Uterine smooth muscle cell (primary cell): ENCODE measurements around the gene PIGT. TPM values are rescaled to one million over a fixed set of nuclear protein-coding genes. Genes with fewer than 3 reads are reported as not detected.

Experiments used
- total RNA-seq: library from RNA; depleted of rRNA; stranded (reverse); fragments of >200 nt; gene quantifications from 2 replicates; pipeline ENCODE4 v1.2.3, GENCODE V29; 2014

PIGT gene
- total RNA-seq = 16.7 and 21.1 TPM in 2 replicates

GRCh38 chr20:45415822-45416637, at the start of gene PIGT:
Gene PIGT (plus strand): TSS chr20:45416141. CDS start chr20:45416157, 16 bp downstream.

GRCh38 chr20:45378191-45378590, 37.8 kb upstream of the PIGT start, which contains the start of gene TP53TG5:
Gene TP53TG5 (minus strand): TSS chr20:45378325. CDS start chr20:45378236, 89 bp downstream.

DNA sequence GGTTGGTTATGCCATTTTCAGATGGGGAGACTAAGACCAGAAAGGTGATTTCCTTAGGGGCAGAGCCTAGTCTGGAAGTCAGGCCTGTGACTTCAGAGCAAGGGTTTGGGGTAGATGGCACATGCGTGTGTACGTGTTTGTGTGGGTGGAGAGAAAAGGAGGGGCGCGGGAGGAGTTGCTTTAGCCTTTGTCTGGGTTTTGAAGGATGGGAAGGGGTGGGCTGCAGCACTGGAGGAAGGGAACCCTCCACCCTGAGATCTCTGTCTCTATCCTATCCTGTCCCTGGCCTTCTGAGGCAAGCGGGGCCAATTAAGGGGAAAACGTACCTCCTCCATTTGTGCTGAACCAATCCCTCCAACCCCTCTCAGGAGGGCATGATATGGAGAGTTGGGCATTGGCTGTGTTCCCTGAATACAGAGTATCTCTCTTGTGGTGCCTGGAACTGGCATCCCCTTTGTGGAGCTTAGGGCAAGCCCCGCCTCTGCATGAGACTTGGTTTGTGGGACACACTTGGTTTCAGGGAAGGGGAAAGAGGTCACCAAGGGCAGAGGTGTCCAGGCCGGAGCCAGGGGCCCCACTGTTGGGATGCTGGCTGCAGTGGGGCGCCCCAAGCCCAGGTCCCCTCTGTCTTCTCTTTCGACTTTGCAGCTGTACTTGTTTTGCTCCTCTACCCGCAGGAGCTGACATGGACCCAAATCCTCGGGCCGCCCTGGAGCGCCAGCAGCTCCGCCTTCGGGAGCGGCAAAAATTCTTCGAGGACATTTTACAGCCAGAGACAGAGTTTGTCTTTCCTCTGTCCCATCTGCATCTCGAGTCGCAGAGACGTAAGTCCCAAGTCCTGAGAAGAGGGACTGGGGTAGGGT, 7.9 kb upstream of the PIGT start, which contains the start of gene DBNDD2:
TSS of gene DBNDD2 (plus strand) at position 507 of the 863 bp plus-strand sequence. CDS start at position 686, 179 bp downstream.

GRCh38 chr20:45469336-45470261, 53.7 kb downstream of the PIGT start, which contains the start of gene WFDC2:
Gene WFDC2 (plus strand): TSS chr20:45469753. CDS start chr20:45469782, 29 bp downstream.

Other genes starting within 250 kb of the PIGT start
- gene PI3, start 241.2 kb upstream of the PIGT start, total RNA-seq = not detected in 2 replicates
- not detected in 2 replicates for gene SEMG1, start 209.1 kb upstream of the PIGT start, total RNA-seq
- gene SEMG2, start 194.8 kb upstream of the PIGT start, total RNA-seq = not detected in 2 replicates
- not detected in 2 replicates for gene SLPI, start 161.6 kb upstream of the PIGT start, total RNA-seq
- gene RBPJL, start 109.3 kb upstream of the PIGT start, total RNA-seq = not detected in 2 replicates
- gene MATN4, start 107.8 kb upstream of the PIGT start, total RNA-seq = 0.11 TPM in 1 of 2 replicates, not detected in the other
- gene SDC4, start 67.7 kb upstream of the PIGT start, total RNA-seq = 129 and 156 TPM in 2 replicates
- gene SYS1, start 53.0 kb upstream of the PIGT start, total RNA-seq = 18.5 and 19.4 TPM in 2 replicates
- not detected in 2 replicates for gene TP53TG5, start 37.8 kb upstream of the PIGT start, total RNA-seq
- gene DBNDD2, start 7.9 kb upstream of the PIGT start, total RNA-seq = 3.4 and 9.6 TPM in 2 replicates
- gene WFDC2, start 53.6 kb downstream of the PIGT start, total RNA-seq = not detected in 2 replicates
- gene SPINT3, start 99.5 kb downstream of the PIGT start, total RNA-seq = not detected in 2 replicates
- gene WFDC6, start 123.3 kb downstream of the PIGT start, total RNA-seq = not detected in 2 replicates
- gene EPPIN, start 131.3 kb downstream of the PIGT start, total RNA-seq = not detected in 2 replicates
- not detected in 2 replicates for gene WFDC8, start 163.1 kb downstream of the PIGT start, total RNA-seq
- not detected in 2 replicates for gene WFDC10A, start 213.6 kb downstream of the PIGT start, total RNA-seq
- gene WFDC9, start 215.1 kb downstream of the PIGT start, total RNA-seq = not detected in 2 replicates